GM12873 (cell line): ENCODE data around the gene DBN1.

Experiments used
- CTCF ChIP-seq: IDR thresholded peaks from 2 replicates; pipeline ENCODE4 v1.5.1; 2012; ENCODE audit warnings: low read depth, mild to moderate bottlenecking, moderate library complexity, low read length, control low read depth; ENCODE audit not compliant: insufficient read depth; ENCODE audit errors: missing control alignments

Gene DBN1

DNA sequence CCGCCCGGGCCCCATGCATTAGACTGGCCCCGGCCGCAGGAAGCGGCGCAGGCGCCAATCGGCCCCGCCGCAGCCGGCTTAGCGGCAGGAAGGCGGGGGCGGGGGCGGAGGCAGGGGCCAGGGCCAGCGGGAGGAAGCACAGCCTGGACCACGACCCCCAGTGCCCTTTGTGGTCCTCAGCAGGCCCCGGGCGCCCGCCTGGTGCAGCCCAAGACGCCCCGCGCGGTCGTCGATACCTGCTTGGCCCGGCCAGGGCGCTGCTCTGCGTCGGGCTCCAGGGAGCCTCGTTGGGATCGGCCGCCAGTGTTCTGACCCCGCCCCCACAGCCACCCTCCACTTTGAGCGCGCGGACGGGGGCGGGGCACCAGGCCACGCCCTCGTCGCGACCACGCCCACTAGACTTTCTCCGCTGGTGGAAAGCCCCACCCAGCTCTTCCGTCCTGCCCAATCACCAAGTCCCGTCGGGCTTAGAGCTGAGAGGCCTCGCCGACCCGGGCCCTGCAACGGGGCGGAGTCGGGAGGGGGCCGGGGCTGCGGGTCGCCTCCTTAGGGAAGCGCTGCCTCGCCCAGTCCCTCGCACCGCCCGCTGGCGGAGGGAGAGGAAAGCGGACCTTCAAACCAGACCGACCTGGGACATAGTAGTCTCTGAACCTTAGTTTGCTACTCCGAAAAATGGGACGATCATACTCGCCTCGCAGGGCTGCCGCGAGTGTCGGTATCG lies 24.0 kb upstream of the DBN1 start, which contains the start of gene PDLIM7:
Gene PDLIM7, minus strand, starts transcription at position 313 of the 721 bp plus-strand sequence. CDS start 1,092 bp downstream, outside the sequence.
- no peak for TF ChIP-seq CTCF

DNA sequence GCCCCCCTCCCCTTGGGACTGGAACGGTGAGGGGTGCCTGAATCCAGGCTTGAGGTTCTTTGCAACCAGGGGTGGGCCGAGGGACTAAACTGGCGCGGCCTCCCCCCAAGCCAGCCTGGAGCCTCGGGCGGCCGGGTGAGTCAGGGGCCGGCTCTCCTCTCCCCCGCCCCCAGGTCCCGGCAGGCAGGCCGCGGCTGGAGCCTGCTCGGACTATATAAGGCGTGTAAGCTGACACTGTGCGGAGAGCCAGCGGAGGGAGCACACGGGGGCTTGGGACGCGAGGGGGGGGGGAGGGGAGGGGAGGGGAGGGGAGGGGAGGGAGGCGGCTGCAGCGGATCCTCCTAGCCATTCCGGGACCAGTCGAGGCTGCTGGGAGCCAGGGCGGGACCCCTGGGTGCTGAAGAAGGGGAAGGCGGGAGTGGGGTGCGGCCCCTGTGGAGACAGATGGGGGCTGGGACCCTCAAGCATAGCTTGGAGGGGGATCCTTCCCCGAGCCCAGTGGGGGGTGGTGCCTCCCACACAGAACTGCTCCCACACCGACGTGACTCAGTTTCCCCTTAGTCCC lies 23.4 kb upstream of the DBN1 start:
- no peak for TF ChIP-seq CTCF

DNA sequence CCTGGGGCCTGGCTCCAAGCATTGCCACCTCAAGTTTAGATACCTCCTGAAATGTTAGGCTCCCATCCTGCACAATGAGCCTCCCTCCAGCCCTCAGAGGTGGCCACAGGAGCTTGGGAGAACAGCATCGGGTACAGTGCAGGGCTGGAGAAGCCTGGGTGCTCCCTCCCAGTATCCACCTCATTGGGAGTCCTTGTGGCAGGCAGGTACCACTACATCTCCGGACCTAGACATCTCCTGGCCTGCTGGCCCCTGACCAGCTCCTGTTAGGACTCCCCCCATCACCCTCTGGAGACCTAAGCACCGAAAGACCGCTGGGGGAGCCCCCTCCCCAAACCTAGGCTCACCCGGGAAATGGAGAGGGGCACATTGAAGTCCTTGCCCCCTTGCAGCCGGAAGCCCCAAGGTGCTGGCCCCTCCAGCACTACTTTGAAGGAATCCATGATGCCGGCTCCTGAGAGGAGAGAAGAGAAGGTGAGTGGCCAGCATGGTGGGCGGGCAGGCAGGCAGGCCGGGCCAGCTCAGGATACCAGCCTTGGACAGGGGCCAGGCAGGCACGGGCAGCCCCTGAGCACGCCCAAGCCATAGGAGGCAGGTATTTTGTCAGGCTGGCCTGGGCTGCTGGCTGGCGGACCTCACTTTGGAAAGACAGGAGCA lies 22.8 kb upstream of the DBN1 start:
- TF ChIP-seq CTCF, result peak; percentile 37

DNA sequence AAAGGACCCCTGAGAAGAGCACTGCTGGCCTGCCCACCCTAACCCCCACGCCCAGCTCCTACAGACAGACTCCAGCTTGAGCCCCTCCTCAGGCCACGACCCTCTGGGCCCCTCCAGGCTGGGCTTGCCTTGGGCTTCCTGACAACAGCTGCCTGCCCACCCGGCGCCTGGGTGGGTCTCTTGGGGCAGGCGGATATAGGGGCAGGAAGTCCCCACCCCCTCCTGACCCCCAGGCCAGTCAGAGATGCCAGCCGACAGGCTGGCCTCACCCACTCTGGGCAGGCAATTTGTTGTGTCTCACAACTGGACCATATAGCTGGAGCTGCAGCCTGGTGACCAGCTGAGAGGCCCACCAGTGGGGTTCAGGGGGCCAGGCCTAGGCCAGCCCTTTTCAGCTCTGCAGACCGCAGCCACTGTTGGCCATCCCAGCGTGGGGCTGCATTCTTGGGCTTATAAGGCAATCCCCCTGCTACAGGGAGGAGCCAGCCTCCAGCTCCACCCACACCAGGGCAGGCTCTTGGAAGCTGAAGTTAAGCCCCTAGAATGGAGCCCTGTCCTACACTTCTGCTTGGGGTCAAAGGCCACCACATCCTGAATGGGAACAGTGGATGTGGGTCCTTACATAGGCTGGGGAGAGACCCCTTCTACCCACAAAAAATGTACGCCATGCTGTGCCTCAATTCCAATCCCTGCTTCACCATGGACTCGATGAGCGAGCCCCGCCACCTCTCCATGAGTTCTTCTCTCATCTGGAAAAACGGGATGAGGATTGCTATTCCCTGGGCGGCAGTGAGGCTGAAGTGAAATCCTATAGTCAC lies 22.0 kb upstream of the DBN1 start:
- TF ChIP-seq CTCF, result no peak

GRCh38 chr5:177494346-177495195 lies 21.1 kb upstream of the DBN1 start:
- TF ChIP-seq CTCF, result peak; percentile 22

- TF ChIP-seq CTCF, result no peak
Measured at GRCh38 chr5:177493795-177494345, 20.4 kb upstream of the DBN1 start.
